SU-DHL-6 (cell line): ENCODE data around the gene ADGRF4.

ENCODE experiments used
- H2AFZ ChIP-seq: fragments of 200-600 bp; sonication (generic); 2 replicates; pipeline ENCODE4 v1.6.1; 2014; ENCODE audit warnings: low read depth, mild to moderate bottlenecking, moderate library complexity, mixed read lengths, antibody characterized with exemption, low read length; ENCODE audit not compliant: severe bottlenecking
- H3F3A ChIP-seq: fragments of 200-600 bp; shearing (Covaris generic); 2 replicates; pipeline ENCODE4 v1.6.0; 2016; ENCODE audit warnings: antibody characterized with exemption, mild to moderate bottlenecking; ENCODE audit not compliant: insufficient read depth
- H3K27ac ChIP-seq: fragments of 200-600 bp; sonication (generic); 2 replicates; pipeline ENCODE4 v1.5.1; 2016; ENCODE audit warnings: low read depth, mild to moderate bottlenecking, low read length, moderate library complexity, mixed read lengths
- H3K27me3 ChIP-seq: fragments of 200-600 bp; sonication (generic), shearing (Covaris generic); 2 replicates; pipeline ENCODE4 v1.6.0; 2014; ENCODE audit warnings: mild to moderate bottlenecking, low read length
- H3K36me3 ChIP-seq: fragments of 200-600 bp; sonication (generic); 2 replicates; pipeline ENCODE4 v1.6.1; 2014; ENCODE audit warnings: mild to moderate bottlenecking, low read length, mixed read lengths
- H3K4me2 ChIP-seq: fragments of 300-600, 200-600 bp; shearing (Covaris generic), sonication (generic); 2 replicates; pipeline ENCODE4 v1.6.0; 2014; ENCODE audit warnings: low read length, low read depth, mild to moderate bottlenecking; ENCODE audit not compliant: poor library complexity, severe bottlenecking
- H3K4me3 ChIP-seq: fragments of 200-600 bp; sonication (generic); 2 replicates; pipeline ENCODE4 v1.5.1; 2014; ENCODE audit warnings: antibody characterized with exemption, low read length, mild to moderate bottlenecking, mixed read lengths; ENCODE audit not compliant: insufficient read depth, poor library complexity, severe bottlenecking
- H3K79me2 ChIP-seq: fragments of 200-600 bp; sonication (generic); 2 replicates; pipeline ENCODE4 v1.6.1; 2014; ENCODE audit warnings: mild to moderate bottlenecking, low read length, moderate library complexity; ENCODE audit not compliant: insufficient read depth
- H3K9ac ChIP-seq: fragments of 200-600 bp; sonication (generic); 2 replicates; pipeline ENCODE4 v1.7.0; 2014; ENCODE audit warnings: mild to moderate bottlenecking, low read length
- H3K9me2 ChIP-seq: fragments of 200-600 bp; sonication (generic); replicated peaks from 2 replicates; pipeline ENCODE4 v1.6.1; 2014; ENCODE audit warnings: low read length; ENCODE audit not compliant: insufficient read depth
- H3K9me3 ChIP-seq: fragments of 200-600 bp; sonication (generic); 2 replicates; pipeline ENCODE4 v1.6.1; 2014; ENCODE audit warnings: low read length, mixed read lengths; ENCODE audit not compliant: insufficient read depth
- H4K20me1 ChIP-seq: fragments of 200-600 bp; sonication (generic); 2 replicates; pipeline ENCODE4 v1.6.1; 2014; ENCODE audit warnings: low read depth, mild to moderate bottlenecking, antibody characterized with exemption, low read length, moderate library complexity, mixed read lengths
- CTCF ChIP-seq: fragments of 200-600 bp; sonication (generic); IDR thresholded peaks from one replicate; pipeline ENCODE4 v1.5.1; 2017; ENCODE audit warnings: antibody characterized with exemption, mild to moderate bottlenecking, low read length, moderate library complexity; ENCODE audit not compliant: insufficient read depth, poor library complexity, severe bottlenecking
- EZH2phosphoT487 ChIP-seq: fragments of 200-600 bp; sonication (generic), shearing (Covaris generic); conservative IDR thresholded peaks from 2 replicates; pipeline ENCODE4 v1.6.1; 2018; ENCODE audit warnings: mild to moderate bottlenecking, antibody characterized with exemption, low read length, moderate library complexity, mixed read lengths

The ADGRF4 gene

GRCh38 chr6:47715782-47716181 is 17.4 kb downstream of the ADGRF4 start:
- H3K27ac ChIP-seq = no peak overlapping the region
- H3K4me2 ChIP-seq = no peak overlapping the region
- TF ChIP-seq EZH2phosphoT487 = no peak
- no peak for TF ChIP-seq CTCF
- no peaks in the 10 kb centered on the region for H3K79me2 ChIP-seq
- H3K9me3 ChIP-seq = no peaks in the 10 kb centered on the region
- no peaks in the 10 kb centered on the region for H3K9me2 ChIP-seq
- H2AFZ ChIP-seq = no peak overlapping the region
- H3F3A ChIP-seq = no peaks in the 10 kb centered on the region
- no peak overlapping the region for H3K9ac ChIP-seq
- no peaks in the 10 kb centered on the region for H3K36me3 ChIP-seq
- H4K20me1 ChIP-seq = no peaks in the 10 kb centered on the region
- no peak overlapping the region for H3K4me3 ChIP-seq
- H3K27me3 ChIP-seq = no peaks in the 10 kb centered on the region

GRCh38 chr6:47716207-47716606 is 17.8 kb downstream of the ADGRF4 start:
- H3K27me3 ChIP-seq = no peaks in the 10 kb centered on the region
- no peak overlapping the region for H3K4me3 ChIP-seq
- no peaks in the 10 kb centered on the region for H3K79me2 ChIP-seq
- no peaks in the 10 kb centered on the region for H3K9me2 ChIP-seq
- H3K36me3 ChIP-seq = no peaks in the 10 kb centered on the region
- no peak overlapping the region for H2AFZ ChIP-seq
- H3K4me2 ChIP-seq = no peak overlapping the region
- no peaks in the 10 kb centered on the region for H3F3A ChIP-seq
- H3K27ac ChIP-seq = no peak overlapping the region
- no peak overlapping the region for H3K9ac ChIP-seq
- no peaks in the 10 kb centered on the region for H4K20me1 ChIP-seq
- no peak for TF ChIP-seq CTCF
- TF ChIP-seq EZH2phosphoT487 = no peak
- no peaks in the 10 kb centered on the region for H3K9me3 ChIP-seq

- no peaks in the 10 kb centered on the region for H4K20me1 ChIP-seq
- H3K4me3 ChIP-seq = no peak overlapping the region
- no peak overlapping the region for H3K27ac ChIP-seq
- no peaks in the 10 kb centered on the region for H3K27me3 ChIP-seq
- no peaks in the 10 kb centered on the region for H3F3A ChIP-seq
- TF ChIP-seq CTCF (no peak), EZH2phosphoT487 (no peak)
- H2AFZ ChIP-seq = no peak overlapping the region
- H3K36me3 ChIP-seq = no peaks in the 10 kb centered on the region
- H3K9me3 ChIP-seq = no peaks in the 10 kb centered on the region
- no peaks in the 10 kb centered on the region for H3K9me2 ChIP-seq
- H3K4me2 ChIP-seq = no peak overlapping the region
- H3K79me2 ChIP-seq = no peaks in the 10 kb centered on the region
- H3K9ac ChIP-seq = no peak overlapping the region
These were observed 20.2 kb downstream of the ADGRF4 start for GRCh38 chr6:47718571-47718970.

GRCh38 chr6:47721189-47721588 is 22.8 kb downstream of the ADGRF4 start:
- Histone ChIP-seq H3K9me2 (no peaks in the 10 kb centered on the region), H3K27ac (no peak overlapping the region), H3K79me2 (no peaks in the 10 kb centered on the region), H3K4me3 (no peak overlapping the region), H2AFZ (no peak overlapping the region), H3K9me3 (no peaks in the 10 kb centered on the region), H4K20me1 (no peaks in the 10 kb centered on the region), H3K27me3 (no peaks in the 10 kb centered on the region), H3K4me2 (no peak overlapping the region), H3K9ac (no peak overlapping the region), H3K36me3 (no peaks in the 10 kb centered on the region), H3F3A (no peaks in the 10 kb centered on the region)
- TF ChIP-seq CTCF = no peak
- TF ChIP-seq EZH2phosphoT487 = no peak
